ENCODE results near the gene PCDHGB5.
"Not testable (repeated sequence)": the region's sequence is repeated elsewhere in the genome, so short reads cannot be mapped to it uniquely, and the experiment has no call there.

Gene PCDHGB5

GRCh38 chr5:141411575-141411974, 13.8 kb downstream of the PCDHGB5 start:
- DNase-seq (ENCODE audit: low spot score in 2 of 2) = no peak
- Histone ChIP-seq H3K36me3 (replicated peaks) (no peaks in the 10 kb centered on the region), H3K27me3 (ENCODE audit: low read depth) (no peaks in the 10 kb centered on the region), H3K9me3 (peaks cover 5% of the 10 kb centered on the region; the same call in 1 of the 2 replicates), H3K4me3 (no peak overlapping the region), H3K4me1 (no peaks in the 10 kb centered on the region; the same call in 1 of the 2 replicates)
- in situ Hi-C loops (cut with MboI; ENCODE audit: low sequenced_read_pairs) = loop anchor here (5.0 to 10.0 kb wide), 2 partner anchors 113 to 151 kb away; no protein-coding TSS in a partner anchor

GRCh38 chr5:141412854-141413539, 15.2 kb downstream of the PCDHGB5 start, which contains the start of gene PCDHGA10:
Gene PCDHGA10 (plus strand): TSS chr5:141412987. CDS start chr5:141413176, 189 bp downstream.
- H3K9me3 ChIP-seq = peaks cover 5% of the 10 kb centered on the region; the same call in 1 of the 2 replicates
- H3K27me3 ChIP-seq (ENCODE audit: low read depth) = no peaks in the 10 kb centered on the region
- no peaks in the 10 kb centered on the region; the same call in 1 of the 2 replicates for H3K4me1 ChIP-seq
- DNase-seq (ENCODE audit: low spot score in 2 of 2) = peak; percentile 66 to 85
- peak within 1 kb of the TSS; percentile 57 for H3K4me3 ChIP-seq
- no peaks in the 10 kb centered on the region for H3K36me3 ChIP-seq (replicated peaks)
- in situ Hi-C loops (cut with MboI; ENCODE audit: low sequenced_read_pairs) = loop anchor here (5.0 to 10.0 kb wide), 2 partner anchors 112 to 149 kb away; no protein-coding TSS in a partner anchor

- H3K9me3 ChIP-seq = peaks cover 5% of the 10 kb centered on the region; the same call in 1 of the 2 replicates
- H3K4me3 ChIP-seq = peak overlapping the region; percentile 57
- H3K4me1 ChIP-seq = no peaks in the 10 kb centered on the region; the same call in 1 of the 2 replicates
- in situ Hi-C loops (cut with MboI; ENCODE audit: low sequenced_read_pairs) = loop anchor here (5.0 to 10.0 kb wide), 2 partner anchors 111 to 149 kb away; no protein-coding TSS in a partner anchor
- peak in 1 of 2 experiments; percentile 4 for DNase-seq (ENCODE audit: low spot score in 2 of 2)
- H3K27me3 ChIP-seq (ENCODE audit: low read depth) = no peaks in the 10 kb centered on the region
- H3K36me3 ChIP-seq (replicated peaks) = no peaks in the 10 kb centered on the region
These were observed 15.9 kb downstream of the PCDHGB5 start for GRCh38 chr5:141413540-141414069.

- not testable (repeated sequence) for H3K4me1 ChIP-seq; DNase-seq (ENCODE audit: low spot score in 2 of 2); H3K4me3 ChIP-seq; H3K9me3 ChIP-seq; H3K27me3 ChIP-seq (ENCODE audit: low read depth); H3K36me3 ChIP-seq (replicated peaks)
- in situ Hi-C loops (cut with MboI; ENCODE audit: low sequenced_read_pairs) = loop anchor here (5.0 to 10.0 kb wide), 2 partner anchors 110 to 148 kb away; no protein-coding TSS in a partner anchor
These were observed 17.0 kb downstream of the PCDHGB5 start for GRCh38 chr5:141414548-141415274.

- not testable (repeated sequence) for H3K4me1 ChIP-seq; H3K27me3 ChIP-seq (ENCODE audit: low read depth); H3K36me3 ChIP-seq (replicated peaks); DNase-seq (ENCODE audit: low spot score in 2 of 2); H3K4me3 ChIP-seq; H3K9me3 ChIP-seq
- in situ Hi-C loops (cut with MboI; ENCODE audit: low sequenced_read_pairs) = loop anchor here (10.0 kb wide), 1 partner anchor 110 kb away; no protein-coding TSS in a partner anchor
These were observed 17.5 kb downstream of the PCDHGB5 start for GRCh38 chr5:141415275-141415618.

- DNase-seq (ENCODE audit: low spot score in 2 of 2); H3K9me3 ChIP-seq; H3K27me3 ChIP-seq (ENCODE audit: low read depth); H3K4me3 ChIP-seq; H3K4me1 ChIP-seq; H3K36me3 ChIP-seq (replicated peaks): not testable (repeated sequence)
- in situ Hi-C loops (cut with MboI; ENCODE audit: low sequenced_read_pairs) = loop anchor here (10.0 kb wide), 1 partner anchor 107 kb away; no protein-coding TSS in a partner anchor
These were observed 19.9 kb downstream of the PCDHGB5 start, which contains the start of gene PCDHGB7 for GRCh38 chr5:141417494-141418172. Gene PCDHGB7 (plus strand): TSS chr5:141417677. CDS start chr5:141417860, 183 bp downstream.

- DNase-seq (ENCODE audit: low spot score in 2 of 2) = no peak
- no peak overlapping the region for H3K4me3 ChIP-seq
- no peaks in the 10 kb centered on the region for H3K36me3 ChIP-seq (replicated peaks)
- in situ Hi-C loops (cut with MboI; ENCODE audit: low sequenced_read_pairs) = loop anchor here (10.0 kb wide), 1 partner anchor 106 kb away; no protein-coding TSS in a partner anchor
- H3K27me3 ChIP-seq (ENCODE audit: low read depth) = no peaks in the 10 kb centered on the region
- H3K4me1 ChIP-seq = no peaks in the 10 kb centered on the region
- H3K9me3 ChIP-seq = peaks cover 3% of the 10 kb centered on the region
These were observed 21.5 kb downstream of the PCDHGB5 start for GRCh38 chr5:141419074-141419880.

GRCh38 chr5:141420855-141421488, 23.2 kb downstream of the PCDHGB5 start, which contains the start of gene PCDHGA11:
Gene PCDHGA11 (plus strand): TSS chr5:141421051. CDS start chr5:141421228, 177 bp downstream.
- peak; percentile 9 to 63 for DNase-seq (ENCODE audit: low spot score in 2 of 2)
- Histone ChIP-seq H3K27me3 (ENCODE audit: low read depth) (no peaks in the 10 kb centered on the region), H3K36me3 (replicated peaks) (no peaks in the 10 kb centered on the region), H3K4me3 (no peak within 1 kb of the TSS), H3K4me1 (no peaks in the 10 kb centered on the region), H3K9me3 (peaks cover 2% of the 10 kb centered on the region)
- in situ Hi-C loops (cut with MboI; ENCODE audit: low sequenced_read_pairs) = no loop called here

- Histone ChIP-seq H3K27me3 (ENCODE audit: low read depth) (no peaks in the 10 kb centered on the region), H3K4me3 (no peak overlapping the region), H3K9me3 (no peaks in the 10 kb centered on the region; the same call in 1 of the 2 replicates), H3K36me3 (replicated peaks) (no peaks in the 10 kb centered on the region), H3K4me1 (no peaks in the 10 kb centered on the region)
- in situ Hi-C loops (cut with MboI; ENCODE audit: low sequenced_read_pairs) = no loop called here
- no peak for DNase-seq (ENCODE audit: low spot score in 2 of 2)
These were observed 23.7 kb downstream of the PCDHGB5 start for GRCh38 chr5:141421489-141421855.

- DNase-seq (ENCODE audit: low spot score in 2 of 2) = no peak
- H3K27me3 ChIP-seq (ENCODE audit: low read depth) = no peaks in the 10 kb centered on the region
- in situ Hi-C loops (cut with MboI; ENCODE audit: low sequenced_read_pairs) = no loop called here
- H3K36me3 ChIP-seq (replicated peaks) = no peaks in the 10 kb centered on the region
- H3K4me3 ChIP-seq = no peak overlapping the region
- H3K9me3 ChIP-seq = no peaks in the 10 kb centered on the region; the same call in 1 of the 2 replicates
- H3K4me1 ChIP-seq = no peaks in the 10 kb centered on the region
These were observed 25.1 kb downstream of the PCDHGB5 start for GRCh38 chr5:141422742-141423291.

GRCh38 chr5:141427783-141428426, 30.2 kb downstream of the PCDHGB5 start:
- no peak overlapping the region for H3K4me3 ChIP-seq
- in situ Hi-C loops (cut with MboI; ENCODE audit: low sequenced_read_pairs) = no loop called here
- H3K27me3 ChIP-seq (ENCODE audit: low read depth) = no peaks in the 10 kb centered on the region
- no peak for DNase-seq (ENCODE audit: low spot score in 2 of 2)
- H3K9me3 ChIP-seq = no peaks in the 10 kb centered on the region
- no peaks in the 10 kb centered on the region for H3K4me1 ChIP-seq
- no peaks in the 10 kb centered on the region for H3K36me3 ChIP-seq (replicated peaks)

Data from HAP-1 (cell line).